Stimulated activated naive B cell treated with anti-CD40 and anti-IgM and Interleukin-4, amounts not matched to agents 10 μg/mL and 1 μg/mL and 100 μg/mL, for 72 hours (primary cell): ENCODE data around the gene SNAPC4.
"Not testable (repeated sequence)": the region's sequence is repeated elsewhere in the genome, so short reads cannot be mapped to it uniquely, and the experiment has no call there.

Experiments used
- ATAC-seq, 2 donors: fragments of 150-1000 bp; cut with Tn5 transposase; replicated peaks; 2 replicates each; pipeline ENCODE4 v1.10.0; 2021; ENCODE audit warnings: moderate library complexity in 1 of 2
- DNase-seq: peaks from one replicate; pipeline ENCODE4 v3.0.0; 2021
- H3K27ac Mint-ChIP-seq: one replicate; pipeline ENCODE4 v1.8.0; 2022; ENCODE audit warnings: mild to moderate bottlenecking, mixed read lengths
- H3K27me3 Mint-ChIP-seq, 2 donors: one replicate each; pipeline ENCODE4 v1.8.0; 2022; ENCODE audit warnings: mixed read lengths in 2 of 2
- H3K36me3 Mint-ChIP-seq, 2 donors: one replicate each; pipeline ENCODE4 v1.8.0; 2022; ENCODE audit warnings: mixed read lengths in 2 of 2, mild to moderate bottlenecking in 1 of 2
- H3K4me1 Mint-ChIP-seq, 2 donors: one replicate each; pipeline ENCODE4 v1.8.0; 2022; ENCODE audit warnings: mixed read lengths in 2 of 2, mild to moderate bottlenecking in 1 of 2
- H3K4me3 Mint-ChIP-seq, 2 donors: one replicate each; pipeline ENCODE4 v1.8.0; 2022; ENCODE audit warnings: mild to moderate bottlenecking in 2 of 2, mixed read lengths in 2 of 2, moderate library complexity in 1 of 2
- H3K9me3 Mint-ChIP-seq, 2 donors: one replicate each; pipeline ENCODE4 v1.8.0; 2022; ENCODE audit warnings: mixed read lengths in 2 of 2, mild to moderate bottlenecking in 1 of 2

SNAPC4 gene

GRCh38 chr9:136426787-136427186 is 26.8 kb upstream of the SNAPC4 start:
- Mint-ChIP-seq H3K9me3 (no peaks in the 10 kb centered on the region), H3K4me3 (no peak overlapping the region), H3K36me3 (peaks cover 37 to 39% of the 10 kb centered on the region in 2 donors), H3K27ac (no peak overlapping the region), H3K27me3 (no peaks in the 10 kb centered on the region), H3K4me1 (peaks cover 2 to 6% of the 10 kb centered on the region in 2 donors)
- DNase-seq: no peak
- ATAC-seq: no peak

- H3K4me1 Mint-ChIP-seq, ATAC-seq, H3K4me3 Mint-ChIP-seq, DNase-seq, H3K27me3 Mint-ChIP-seq, H3K9me3 Mint-ChIP-seq: not testable (repeated sequence)
- peaks cover 39 to 47% of the 10 kb centered on the region in 2 donors for H3K36me3 Mint-ChIP-seq
- H3K27ac Mint-ChIP-seq: peak overlapping the region; percentile 91
Observed at GRCh38 chr9:136425367-136425766, 25.4 kb upstream of the SNAPC4 start.

DNA sequence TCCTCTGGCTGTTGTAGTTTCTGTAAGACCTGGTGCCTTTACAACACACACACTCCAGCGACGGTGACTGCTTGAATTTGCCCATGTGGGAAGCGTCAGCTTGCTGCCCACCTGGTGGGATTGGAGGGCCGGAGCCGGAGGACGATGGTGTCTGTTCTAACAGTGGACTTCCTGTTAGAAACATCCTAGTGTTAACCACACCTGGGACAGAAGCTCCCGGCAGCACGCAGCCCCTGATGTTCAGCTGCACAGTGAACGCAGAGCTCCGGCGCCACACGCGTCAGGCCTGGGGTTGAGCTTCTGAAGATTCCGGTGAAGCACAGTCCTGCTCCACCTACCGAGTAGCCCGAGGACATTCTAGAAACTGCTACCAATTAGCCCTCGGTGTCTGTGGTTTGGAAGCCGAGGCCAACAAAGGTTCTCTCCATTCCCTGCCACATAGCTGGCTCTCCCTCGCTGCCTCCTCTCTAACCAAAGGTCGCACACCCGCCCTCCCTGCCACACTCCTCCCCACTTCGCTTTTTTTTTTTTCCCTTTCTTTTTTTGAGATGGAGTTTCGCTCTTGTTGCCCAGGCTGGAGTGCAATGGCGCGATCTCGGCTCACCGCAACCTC is 24.9 kb upstream of the SNAPC4 start:
- Mint-ChIP-seq H3K9me3 (no peaks in the 10 kb centered on the region), H3K27me3 (no peaks in the 10 kb centered on the region), H3K36me3 (peaks cover 34 to 43% of the 10 kb centered on the region in 2 donors), H3K27ac (peak overlapping the region; percentile 91), H3K4me1 (peaks cover 4 to 6% of the 10 kb centered on the region in 2 donors), H3K4me3 (no peak overlapping the region)
- DNase-seq (no peak), ATAC-seq (no peak)

DNA sequence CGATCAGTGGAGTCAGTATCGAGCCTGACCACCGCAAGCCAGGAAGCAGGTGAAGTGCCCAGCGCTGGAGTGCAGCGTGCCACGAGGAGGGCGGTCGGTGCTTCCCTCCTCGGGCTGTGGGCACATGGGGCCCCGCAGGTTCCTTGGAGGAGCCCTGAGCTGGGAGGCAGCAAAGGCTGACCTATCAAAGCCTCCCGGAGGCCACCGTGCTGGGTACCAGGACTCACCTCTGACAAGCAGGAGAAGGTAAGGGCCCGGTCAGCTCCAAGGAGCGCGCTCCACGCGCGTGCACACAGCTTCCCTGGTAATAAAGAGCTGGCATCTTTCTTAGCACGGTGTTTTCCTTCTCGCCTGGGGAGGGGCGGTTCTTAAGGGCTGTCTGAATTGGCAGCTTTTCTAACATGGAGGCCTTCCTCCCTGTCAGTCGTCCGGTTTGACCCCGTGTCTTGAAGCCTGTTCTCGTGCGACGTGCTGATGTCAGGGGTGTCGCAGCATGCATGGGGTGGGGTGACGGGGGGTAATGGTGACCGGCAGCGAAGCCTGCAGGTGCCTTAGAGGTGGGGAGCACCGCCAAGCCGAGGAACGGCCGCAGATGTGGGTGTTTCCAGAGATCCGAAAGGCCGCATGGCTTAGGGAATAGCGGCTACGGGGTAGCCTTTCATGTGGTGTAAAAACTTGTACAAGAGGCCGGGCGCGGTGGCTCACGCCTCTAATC is 23.6 kb upstream of the SNAPC4 start:
- Mint-ChIP-seq H3K27ac (peak overlapping the region; percentile 25), H3K4me3 (no peak overlapping the region), H3K9me3 (no peaks in the 10 kb centered on the region), H3K4me1 (peaks cover 4 to 6% of the 10 kb centered on the region in 2 donors), H3K36me3 (peaks cover 38% of the 10 kb centered on the region in 2 donors), H3K27me3 (no peaks in the 10 kb centered on the region)
- ATAC-seq (no peak), DNase-seq (no peak)

DNA sequence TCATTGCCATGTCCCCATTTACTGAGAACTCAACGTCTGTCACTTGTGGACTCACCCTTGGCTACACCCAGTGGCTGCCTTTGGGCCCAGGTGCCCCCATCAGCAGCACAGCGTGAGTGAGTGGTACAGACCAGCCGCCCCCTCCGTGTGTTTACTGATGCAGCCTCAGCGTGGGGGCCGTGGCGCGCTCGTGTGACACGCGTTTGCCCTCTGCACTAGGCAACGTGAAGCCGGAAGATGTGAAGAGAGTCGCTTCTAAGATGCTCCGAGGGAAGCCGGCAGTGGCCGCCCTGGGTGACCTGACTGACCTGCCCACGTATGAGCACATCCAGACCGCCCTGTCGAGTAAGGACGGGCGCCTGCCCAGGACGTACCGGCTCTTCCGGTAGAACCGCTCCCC is 22.9 kb upstream of the SNAPC4 start:
- no peaks in the 10 kb centered on the region for H3K27me3 Mint-ChIP-seq
- no peaks in the 10 kb centered on the region for H3K9me3 Mint-ChIP-seq
- H3K4me3 Mint-ChIP-seq: no peak overlapping the region
- peaks cover 40 to 41% of the 10 kb centered on the region in 2 donors for H3K36me3 Mint-ChIP-seq
- no peak overlapping the region for H3K27ac Mint-ChIP-seq
- no peak for ATAC-seq
- DNase-seq: no peak
- H3K4me1 Mint-ChIP-seq: peaks cover 4 to 6% of the 10 kb centered on the region in 2 donors

DNA sequence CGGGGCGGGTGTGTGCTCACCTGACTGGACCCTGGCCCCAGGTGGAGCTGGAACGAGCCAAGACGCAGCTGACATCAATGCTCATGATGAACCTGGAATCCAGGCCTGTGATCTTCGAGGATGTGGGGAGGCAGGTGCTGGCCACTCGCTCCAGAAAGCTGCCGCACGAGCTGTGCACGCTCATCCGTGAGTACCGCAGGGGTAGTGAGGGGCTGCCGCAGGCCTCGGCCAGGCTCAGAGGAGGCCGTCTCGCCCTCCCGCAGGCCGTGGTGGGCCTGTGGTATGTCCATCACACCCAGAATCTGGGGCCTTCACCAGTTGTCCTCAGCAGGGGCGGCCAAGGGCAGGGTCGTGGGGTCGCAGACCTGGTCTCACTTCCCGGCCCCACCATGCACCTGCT is 21.8 kb upstream of the SNAPC4 start:
- Mint-ChIP-seq H3K4me3 (no peak overlapping the region), H3K27me3 (no peaks in the 10 kb centered on the region), H3K36me3 (peaks cover 42 to 44% of the 10 kb centered on the region in 2 donors), H3K9me3 (no peaks in the 10 kb centered on the region), H3K4me1 (peaks cover 4 to 6% of the 10 kb centered on the region in 2 donors), H3K27ac (no peak overlapping the region)
- ATAC-seq (no peak), DNase-seq (no peak)

DNA sequence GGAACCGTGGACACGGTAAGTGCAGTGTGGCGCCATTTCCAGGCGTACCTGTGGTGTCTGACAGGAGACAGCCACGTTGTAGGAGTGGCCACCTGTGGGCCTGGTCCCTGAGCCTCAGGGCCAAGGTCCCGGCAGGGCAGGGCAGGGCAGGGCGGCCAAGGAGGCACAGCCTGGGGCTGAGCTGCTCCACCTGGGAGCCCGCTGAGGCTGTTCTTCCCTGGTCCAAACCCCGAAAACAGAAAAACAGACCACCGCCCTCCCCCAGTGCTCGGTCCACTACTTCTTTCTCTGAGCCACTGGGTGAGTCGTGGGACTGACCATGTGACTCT is 19.1 kb upstream of the SNAPC4 start:
- Mint-ChIP-seq H3K4me3 (no peak overlapping the region), H3K27ac (peak overlapping the region; percentile 68), H3K4me1 (peaks cover under 1 to 2% of the 10 kb centered on the region in 2 donors), H3K9me3 (no peaks in the 10 kb centered on the region), H3K27me3 (no peaks in the 10 kb centered on the region), H3K36me3 (peaks cover 43 to 50% of the 10 kb centered on the region in 2 donors)
- no peak for DNase-seq
- no peak for ATAC-seq

DNA sequence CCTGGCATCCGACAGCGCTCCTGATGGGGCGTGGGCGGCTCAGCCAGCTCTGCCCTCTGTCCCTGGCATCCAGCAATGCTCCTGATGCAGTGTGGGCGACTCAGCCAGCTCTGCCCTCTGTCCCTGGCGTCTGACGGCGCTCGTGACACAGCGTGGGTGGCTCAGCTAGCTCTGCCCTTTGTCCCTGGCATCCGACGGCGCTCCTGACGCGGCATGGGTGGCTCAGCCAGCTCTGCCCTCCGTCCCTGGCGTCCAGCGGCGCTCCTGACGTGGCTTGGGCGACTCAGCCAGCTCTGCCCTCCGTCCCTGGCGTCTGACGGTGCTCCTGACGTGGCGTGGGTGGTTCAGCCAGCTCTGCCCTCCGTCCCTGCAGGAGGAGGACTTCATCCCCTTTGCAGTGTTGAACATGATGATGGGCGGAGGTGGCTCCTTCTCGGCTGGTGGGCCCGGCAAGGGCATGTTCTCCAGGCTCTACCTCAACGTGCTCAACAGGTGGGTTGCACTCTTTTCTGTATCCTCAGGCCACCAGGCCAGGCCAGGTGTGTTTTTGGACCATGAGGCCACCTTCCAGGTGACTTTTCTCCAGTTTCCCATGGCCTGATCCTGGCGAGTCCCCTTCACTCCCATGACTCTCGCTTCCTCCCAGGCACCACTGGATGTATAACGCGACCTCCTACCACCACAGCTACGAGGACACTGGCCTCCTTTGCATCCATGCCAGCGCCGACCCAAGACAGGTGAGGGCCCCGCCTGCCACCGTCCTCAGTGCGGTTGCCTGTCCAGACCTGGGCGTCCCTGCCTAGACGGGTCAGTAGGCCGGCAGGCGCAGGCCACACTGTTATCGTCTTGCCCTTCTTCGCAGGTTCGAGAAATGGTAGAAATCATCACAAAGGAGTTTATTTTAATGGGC is 18.5 kb upstream of the SNAPC4 start:
- peaks cover 49% of the 10 kb centered on the region in 2 donors for H3K36me3 Mint-ChIP-seq
- H3K27me3 Mint-ChIP-seq: no peaks in the 10 kb centered on the region
- no peak for DNase-seq
- H3K4me3 Mint-ChIP-seq: no peak overlapping the region
- peak overlapping the region; percentile 68 for H3K27ac Mint-ChIP-seq
- H3K9me3 Mint-ChIP-seq: no peaks in the 10 kb centered on the region
- H3K4me1 Mint-ChIP-seq: peaks cover 3 to 4% of the 10 kb centered on the region in 2 donors
- ATAC-seq: no peak

- Mint-ChIP-seq H3K4me1 (peaks cover 6 to 7% of the 10 kb centered on the region in 2 donors), H3K36me3 (peaks cover 45 to 52% of the 10 kb centered on the region in 2 donors), H3K4me3 (no peak overlapping the region), H3K9me3 (no peaks in the 10 kb centered on the region), H3K27ac (no peak overlapping the region), H3K27me3 (no peaks in the 10 kb centered on the region)
- ATAC-seq: no peak
- DNase-seq: no peak
Observed at GRCh38 chr9:136416914-136417313, 16.9 kb upstream of the SNAPC4 start.

DNA sequence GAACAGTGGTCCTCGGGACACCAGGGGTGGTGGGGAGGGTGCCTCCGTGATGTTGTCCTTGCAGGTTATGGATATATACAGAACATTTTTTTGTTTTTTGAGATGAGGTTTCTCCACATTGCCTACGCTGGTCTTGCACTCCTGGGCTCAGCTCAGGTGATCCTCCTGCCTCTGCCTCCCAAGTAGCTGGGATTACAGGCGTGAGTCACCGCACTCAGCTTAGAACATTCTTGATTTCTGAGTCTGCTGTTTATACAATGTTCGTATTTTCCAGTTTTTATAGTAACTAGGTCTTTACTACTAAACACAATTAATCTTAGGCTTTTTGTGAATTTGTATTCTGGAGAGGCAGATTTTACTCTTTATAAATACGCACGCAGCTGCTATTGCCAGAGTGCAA is 16.5 kb upstream of the SNAPC4 start:
- peaks cover 8 to 11% of the 10 kb centered on the region in 2 donors for H3K4me1 Mint-ChIP-seq
- H3K9me3 Mint-ChIP-seq: no peaks in the 10 kb centered on the region
- H3K36me3 Mint-ChIP-seq: peaks cover 40 to 52% of the 10 kb centered on the region in 2 donors
- DNase-seq (no peak), ATAC-seq (no peak)
- no peaks in the 10 kb centered on the region for H3K27me3 Mint-ChIP-seq
- no peak overlapping the region for H3K27ac Mint-ChIP-seq
- no peak overlapping the region for H3K4me3 Mint-ChIP-seq

DNA sequence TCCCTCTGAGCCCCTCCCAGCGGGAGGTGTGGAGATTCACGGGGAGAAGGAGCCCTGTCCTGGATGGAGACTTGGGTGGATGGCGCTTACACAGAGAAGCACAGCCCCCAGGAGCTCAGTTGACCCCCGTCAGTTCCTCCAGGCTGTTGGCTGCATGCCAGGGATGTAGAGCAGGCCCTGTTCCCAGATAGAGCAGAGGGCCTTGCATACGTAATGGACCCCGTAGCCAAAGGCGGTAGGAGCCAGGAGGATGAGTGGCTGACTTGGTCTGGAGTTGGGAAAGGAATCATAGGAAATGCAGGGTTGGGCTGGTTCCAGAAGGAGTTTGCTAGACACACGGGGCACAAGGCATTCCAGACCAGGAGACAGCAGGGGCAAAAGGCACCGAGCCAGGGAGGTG is 13.0 kb upstream of the SNAPC4 start:
- no peaks in the 10 kb centered on the region for H3K27me3 Mint-ChIP-seq
- ATAC-seq (no peak), DNase-seq (no peak)
- H3K36me3 Mint-ChIP-seq: peaks cover 52 to 56% of the 10 kb centered on the region in 2 donors
- H3K4me1 Mint-ChIP-seq: peaks cover 22 to 39% of the 10 kb centered on the region in 2 donors
- H3K9me3 Mint-ChIP-seq: no peaks in the 10 kb centered on the region
- H3K27ac Mint-ChIP-seq: peak overlapping the region; percentile 2
- H3K4me3 Mint-ChIP-seq: no peak overlapping the region

DNA sequence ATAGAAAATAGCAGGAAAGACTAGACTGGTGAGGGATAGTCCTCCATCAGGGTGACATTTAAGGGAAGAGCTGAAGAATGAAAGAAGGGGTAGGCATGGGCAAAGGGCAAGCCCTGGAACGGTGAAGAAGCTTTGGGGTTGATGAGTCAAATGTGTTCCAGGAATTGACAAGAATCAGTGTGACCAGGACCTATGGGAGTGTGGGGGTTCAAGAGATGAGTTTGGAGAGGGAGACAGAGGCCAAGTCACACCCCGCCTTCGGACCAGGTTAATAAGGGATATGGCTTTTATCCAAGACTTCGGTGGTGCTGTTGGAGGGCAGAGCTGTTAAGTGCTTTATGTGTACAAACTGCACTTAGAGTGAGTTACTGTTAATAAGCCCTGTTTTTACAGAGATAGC is 11.4 kb upstream of the SNAPC4 start:
- peaks cover 31 to 52% of the 10 kb centered on the region in 2 donors for H3K4me1 Mint-ChIP-seq
- no peak for ATAC-seq
- peak overlapping the region; percentile 96 for H3K27ac Mint-ChIP-seq
- peak overlapping the region; percentile 89 to 94 for H3K4me3 Mint-ChIP-seq
- no peak for DNase-seq
- no peaks in the 10 kb centered on the region for H3K27me3 Mint-ChIP-seq
- H3K9me3 Mint-ChIP-seq: no peaks in the 10 kb centered on the region
- peaks cover 54 to 55% of the 10 kb centered on the region in 2 donors for H3K36me3 Mint-ChIP-seq

- peak; percentile 90 for DNase-seq
Observed at GRCh38 chr9:136410500-136411287, 10.7 kb upstream of the SNAPC4 start, which contains the start of the genes ENTR1 and PMPCA. TSS of gene ENTR1 (minus strand) at chr9:136410614. CDS start at chr9:136410397, 217 bp downstream. TSS of gene PMPCA (plus strand) at chr9:136410658. CDS start at chr9:136410669, 11 bp downstream.

More at GRCh38 chr9:136410500-136411287, 10.7 kb upstream of the SNAPC4 start, which contains the start of the genes ENTR1 and PMPCA:
- no peaks in the 10 kb centered on the region for H3K27me3 Mint-ChIP-seq
- H3K27ac Mint-ChIP-seq: peak within 1 kb of the TSS; percentile 99
- ATAC-seq: peak; percentile 81 to 88
- peaks cover 31 to 52% of the 10 kb centered on the region in 2 donors for H3K4me1 Mint-ChIP-seq
- peaks cover 49 to 51% of the 10 kb centered on the region in 2 donors for H3K36me3 Mint-ChIP-seq
- no peaks in the 10 kb centered on the region for H3K9me3 Mint-ChIP-seq
- peak within 1 kb of the TSS; percentile 96 to 97 for H3K4me3 Mint-ChIP-seq
